Activated CD4-positive, alpha-beta memory T cell treated with anti-CD3 and anti-CD28 coated beads for 36 hours (primary cell): ENCODE data around the gene COL6A3. TPM values are rescaled to one million over a fixed set of nuclear protein-coding genes. Genes with fewer than 3 reads are reported as not detected.

Source experiments
- CTCF ChIA-PET: fragments of 350-600 bp; sonication (Branson Sonifier 250); formaldehyde crosslinking; loops from one replicate; lab custom pipeline; 2021; ENCODE audit warnings: antibody characterized with exemption, inconsistent platforms; lab: Charles Lee
- POLR2A ChIA-PET: fragments of 350-600 bp; sonication (Branson Sonifier 250); formaldehyde crosslinking; loops from one replicate; lab custom pipeline; 2021; ENCODE audit warnings: antibody characterized with exemption; lab: Charles Lee
- DNase-seq: peaks from one replicate; pipeline ENCODE4 v3.0.0-alpha.2; 2020
- H3K27ac Mint-ChIP-seq: one replicate; pipeline ENCODE4 v1.8.0; 2021; ENCODE audit warnings: mixed read lengths
- H3K27me3 Mint-ChIP-seq: one replicate; pipeline ENCODE4 v1.8.0; 2021; ENCODE audit warnings: mixed read lengths
- H3K36me3 Mint-ChIP-seq: one replicate; pipeline ENCODE4 v1.8.0; 2021; ENCODE audit warnings: mixed read lengths
- H3K4me1 Mint-ChIP-seq: one replicate; pipeline ENCODE4 v1.8.0; 2021; ENCODE audit warnings: low read depth, mixed read lengths
- H3K4me3 Mint-ChIP-seq: one replicate; pipeline ENCODE4 v1.8.0; 2021; ENCODE audit warnings: mild to moderate bottlenecking, mixed read lengths
- H3K9me3 Mint-ChIP-seq: one replicate; pipeline ENCODE4 v1.8.0; 2021; ENCODE audit warnings: mixed read lengths
- intact Hi-C: fragments of 100-400 bp; cut with micrococcal nuclease; formaldehyde crosslinking; loops from one replicate; pipeline ENCODE4 v1.15.1; 2023
- total RNA-seq, 2 experiments: library from RNA; stranded (reverse); gene quantifications; one replicate each; pipeline ENCODE4 v1.2.3, GENCODE V29; 2021

COL6A3 gene
- total RNA-seq, 2 experiments from 2014 or later, result 27.7 to 29.7 TPM

GRCh38 chr2:237429753-237430152, 15.8 kb upstream of the COL6A3 start:
- peak overlapping the region; percentile 22 for H3K4me3 Mint-ChIP-seq
- H3K36me3 Mint-ChIP-seq, result peaks cover 21% of the 10 kb centered on the region
- ChIA-PET CTCF (interaction anchor here (1.2 to 7.2 kb wide), 5 partner anchors 8 to 142 kb away, joined by 3 to 64 read pairs (median 38); no protein-coding TSS in a partner anchor), POLR2A (interaction anchor here (8.0 kb wide), 1 partner anchor 12 kb away, joined by 90 read pairs; no protein-coding TSS in a partner anchor)
- peaks cover 1% of the 10 kb centered on the region for H3K27me3 Mint-ChIP-seq
- peaks cover 87% of the 10 kb centered on the region for H3K4me1 Mint-ChIP-seq
- peak overlapping the region; percentile 79 for H3K27ac Mint-ChIP-seq
- peak; percentile 61 for DNase-seq
- H3K9me3 Mint-ChIP-seq, result peaks cover 4% of the 10 kb centered on the region
- intact Hi-C loops, result loop anchor here (2.0 to 10.0 kb wide), 7 partner anchors 45 to 877 kb away; no protein-coding TSS in a partner anchor

DNA sequence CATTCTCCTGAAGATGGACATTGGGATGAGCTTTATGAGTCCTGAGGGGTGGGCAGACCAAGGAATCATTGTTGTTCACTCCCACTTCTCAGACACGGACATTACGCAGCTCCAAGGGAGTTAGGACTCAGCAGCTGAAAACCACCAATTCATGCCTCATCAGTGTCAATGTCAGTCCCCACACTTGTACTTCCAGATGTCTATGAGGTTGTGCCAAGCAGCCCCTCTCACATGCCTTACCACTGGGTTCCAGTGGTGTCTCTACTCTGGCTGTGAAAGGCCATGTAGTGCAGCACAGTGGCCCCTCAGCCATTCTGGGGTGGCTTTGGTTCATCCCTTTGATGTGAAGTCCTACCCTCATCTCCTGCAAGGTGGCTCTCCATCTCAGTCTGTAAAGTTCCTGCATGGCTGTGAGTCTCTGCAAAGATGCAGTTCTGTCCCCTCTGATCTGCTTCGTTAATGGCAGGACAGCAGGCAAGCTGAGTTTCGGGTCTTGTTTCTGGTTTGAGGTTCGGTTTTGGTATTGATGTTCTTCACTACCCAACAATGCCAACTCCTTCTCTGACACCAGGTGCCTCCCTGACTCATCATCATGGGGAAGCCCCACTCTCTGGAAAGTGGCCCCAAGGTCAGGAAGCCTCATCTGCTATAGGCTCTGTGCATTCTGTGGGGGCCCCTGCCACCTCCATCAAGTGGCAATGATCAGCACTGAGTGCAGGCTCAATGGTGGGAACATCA, 14.0 kb upstream of the COL6A3 start:
- intact Hi-C loops, result loop anchor here (1.0 to 5.0 kb wide), 6 partner anchors 13 to 569 kb away; no protein-coding TSS in a partner anchor
- peaks cover 4% of the 10 kb centered on the region for H3K9me3 Mint-ChIP-seq
- peaks cover 72% of the 10 kb centered on the region for H3K4me1 Mint-ChIP-seq
- H3K4me3 Mint-ChIP-seq, result peak overlapping the region; percentile 55
- peaks cover 1% of the 10 kb centered on the region for H3K27me3 Mint-ChIP-seq
- ChIA-PET CTCF (interaction anchor here (1.1 to 7.2 kb wide), 9 partner anchors 9 to 306 kb away, joined by 3 to 58 read pairs (median 6); no protein-coding TSS in a partner anchor), POLR2A (interaction anchor here (2.4 to 8.0 kb wide), 2 partner anchors 14 to 47 kb away, joined by 7 to 90 read pairs; no protein-coding TSS in a partner anchor)
- peak; percentile 92 for DNase-seq
- peaks cover 25% of the 10 kb centered on the region for H3K36me3 Mint-ChIP-seq
- H3K27ac Mint-ChIP-seq, result peak overlapping the region; percentile 91

DNA sequence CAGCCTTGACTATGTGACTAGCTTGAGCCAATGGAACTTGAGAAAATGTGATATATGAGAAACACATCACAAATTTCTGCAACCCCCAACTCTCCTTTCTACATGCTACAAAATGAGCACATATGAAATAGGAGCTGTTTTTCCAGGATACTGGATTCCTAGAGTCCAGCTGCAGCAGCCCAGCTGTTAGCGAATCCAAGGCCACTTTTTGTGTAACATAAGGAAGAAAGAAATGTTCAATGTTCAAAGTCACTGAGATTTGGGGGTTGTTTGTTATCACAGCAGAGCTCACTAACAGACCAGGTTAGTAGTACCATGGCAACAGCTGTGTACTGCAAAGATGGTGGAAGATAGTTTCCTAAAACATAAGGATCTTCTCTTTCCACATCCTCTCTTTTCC, 12.6 kb upstream of the COL6A3 start:
- Mint-ChIP-seq H3K4me1 (peaks cover 66% of the 10 kb centered on the region), H3K27ac (no peak overlapping the region), H3K9me3 (peaks cover 4% of the 10 kb centered on the region), H3K36me3 (peaks cover 27% of the 10 kb centered on the region), H3K27me3 (peaks cover 1% of the 10 kb centered on the region), H3K4me3 (no peak overlapping the region)
- intact Hi-C loops, result loop anchor here (5.0 kb wide), 2 partner anchors 156 to 571 kb away; no protein-coding TSS in a partner anchor
- ChIA-PET CTCF (interaction anchor here (0.6 to 5.3 kb wide), 9 partner anchors 11 to 304 kb away, joined by 3 to 38 read pairs (median 4); no protein-coding TSS in a partner anchor), POLR2A (interaction anchor here (8.0 kb wide), 1 partner anchor 15 kb away, joined by 90 read pairs; no protein-coding TSS in a partner anchor)
- DNase-seq, result no peak

DNA sequence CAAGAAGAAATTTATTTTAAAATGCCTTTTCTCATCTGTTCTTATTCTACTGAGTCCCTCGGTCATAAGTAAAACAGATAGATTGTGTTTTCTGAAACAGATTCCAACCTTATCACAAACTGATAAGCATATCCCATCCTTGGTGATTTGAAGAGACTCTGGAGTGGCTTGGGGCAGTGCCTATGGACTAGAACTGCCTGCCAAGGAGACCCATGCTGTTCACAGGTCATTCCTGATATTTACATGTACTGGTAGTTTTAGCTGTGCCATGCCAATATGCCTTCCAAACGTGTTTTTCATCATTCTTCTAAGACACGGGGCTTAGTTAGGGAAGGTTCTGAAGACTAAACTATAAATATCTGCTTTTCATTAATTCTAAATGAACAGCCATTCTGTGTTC, 11.4 kb upstream of the COL6A3 start:
- CTCF ChIA-PET, result interaction anchor here (5.3 kb wide), 1 partner anchor 50 kb away, joined by 38 read pairs; no protein-coding TSS in a partner anchor
- Mint-ChIP-seq H3K36me3 (peaks cover 26% of the 10 kb centered on the region), H3K9me3 (no peaks in the 10 kb centered on the region), H3K27ac (no peak overlapping the region), H3K4me3 (no peak overlapping the region), H3K4me1 (peaks cover 56% of the 10 kb centered on the region), H3K27me3 (peaks cover 1% of the 10 kb centered on the region)
- intact Hi-C loops, result loop anchor here (5.0 kb wide), 2 partner anchors 157 to 572 kb away; no protein-coding TSS in a partner anchor
- POLR2A ChIA-PET, result no interaction called here
- DNase-seq, result no peak

DNA sequence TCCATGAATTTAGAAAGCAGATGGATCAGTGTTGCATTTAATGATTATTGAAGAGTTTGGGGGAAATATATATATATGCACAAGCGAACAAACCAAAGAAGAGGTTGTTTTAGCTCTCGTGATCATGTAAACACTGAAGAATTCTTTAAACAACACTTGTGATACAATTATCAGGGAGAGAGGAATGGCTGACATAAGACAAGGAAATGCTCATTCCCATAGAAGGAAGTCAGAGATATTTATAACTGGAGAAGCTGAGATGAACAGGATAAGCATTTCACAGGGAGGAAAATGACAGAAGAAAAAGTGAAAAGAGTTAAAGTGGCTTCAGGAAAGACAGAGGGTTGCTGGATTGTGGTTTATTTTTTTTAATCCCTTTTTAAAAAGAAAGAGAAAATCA, 10.6 kb upstream of the COL6A3 start:
- Mint-ChIP-seq H3K27me3 (peaks cover 1% of the 10 kb centered on the region), H3K4me3 (no peak overlapping the region), H3K27ac (no peak overlapping the region), H3K9me3 (no peaks in the 10 kb centered on the region), H3K4me1 (peaks cover 49% of the 10 kb centered on the region), H3K36me3 (peaks cover 32% of the 10 kb centered on the region)
- DNase-seq, result no peak
- POLR2A ChIA-PET, result no interaction called here
- intact Hi-C loops, result no loop called here
- CTCF ChIA-PET, result interaction anchor here (7.8 kb wide), 1 partner anchor 50 kb away, joined by 208 read pairs; no protein-coding TSS in a partner anchor

DNA sequence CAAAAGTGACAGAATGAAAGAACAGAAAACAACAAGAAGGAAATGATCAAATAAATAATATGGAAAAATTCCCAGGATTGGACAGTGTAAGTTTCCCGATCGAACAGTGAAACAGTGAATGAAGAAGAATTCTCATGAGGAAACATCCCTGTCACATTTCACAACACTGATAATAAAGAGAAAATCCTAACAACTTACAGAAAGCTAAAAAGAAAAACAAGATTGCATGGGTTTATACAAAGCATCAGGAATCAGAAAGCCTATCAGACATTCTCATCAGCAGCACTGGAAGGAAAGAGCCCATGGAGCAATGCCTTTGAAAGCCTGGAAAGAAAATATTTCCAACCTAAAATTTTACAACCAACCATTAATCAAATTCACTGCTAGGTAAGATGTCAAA, 9.9 kb upstream of the COL6A3 start:
- H3K27me3 Mint-ChIP-seq, result peaks cover 1% of the 10 kb centered on the region
- no peaks in the 10 kb centered on the region for H3K9me3 Mint-ChIP-seq
- H3K4me3 Mint-ChIP-seq, result no peak overlapping the region
- POLR2A ChIA-PET, result no interaction called here
- peaks cover 32% of the 10 kb centered on the region for H3K36me3 Mint-ChIP-seq
- intact Hi-C loops, result no loop called here
- no peak for DNase-seq
- CTCF ChIA-PET, result interaction anchor here (7.8 kb wide), 1 partner anchor 51 kb away, joined by 208 read pairs; no protein-coding TSS in a partner anchor
- H3K27ac Mint-ChIP-seq, result no peak overlapping the region
- peaks cover 42% of the 10 kb centered on the region for H3K4me1 Mint-ChIP-seq

- no peak for DNase-seq
- CTCF ChIA-PET, result interaction anchor here (0.7 to 7.8 kb wide), 30 partner anchors 9 to 301 kb away, joined by 3 to 208 read pairs (median 8); no protein-coding TSS in a partner anchor
- Mint-ChIP-seq H3K4me1 (peaks cover 26% of the 10 kb centered on the region), H3K27me3 (peaks cover 1% of the 10 kb centered on the region), H3K27ac (no peak overlapping the region), H3K36me3 (peaks cover 27% of the 10 kb centered on the region), H3K9me3 (no peaks in the 10 kb centered on the region), H3K4me3 (no peak overlapping the region)
- intact Hi-C loops, result no loop called here
- POLR2A ChIA-PET, result interaction anchor here (0.8 to 1.9 kb wide), 7 partner anchors 11 to 274 kb away, joined by 3 to 11 read pairs (median 7); no protein-coding TSS in a partner anchor
Observed at GRCh38 chr2:237422309-237422708, 8.3 kb upstream of the COL6A3 start.

DNA sequence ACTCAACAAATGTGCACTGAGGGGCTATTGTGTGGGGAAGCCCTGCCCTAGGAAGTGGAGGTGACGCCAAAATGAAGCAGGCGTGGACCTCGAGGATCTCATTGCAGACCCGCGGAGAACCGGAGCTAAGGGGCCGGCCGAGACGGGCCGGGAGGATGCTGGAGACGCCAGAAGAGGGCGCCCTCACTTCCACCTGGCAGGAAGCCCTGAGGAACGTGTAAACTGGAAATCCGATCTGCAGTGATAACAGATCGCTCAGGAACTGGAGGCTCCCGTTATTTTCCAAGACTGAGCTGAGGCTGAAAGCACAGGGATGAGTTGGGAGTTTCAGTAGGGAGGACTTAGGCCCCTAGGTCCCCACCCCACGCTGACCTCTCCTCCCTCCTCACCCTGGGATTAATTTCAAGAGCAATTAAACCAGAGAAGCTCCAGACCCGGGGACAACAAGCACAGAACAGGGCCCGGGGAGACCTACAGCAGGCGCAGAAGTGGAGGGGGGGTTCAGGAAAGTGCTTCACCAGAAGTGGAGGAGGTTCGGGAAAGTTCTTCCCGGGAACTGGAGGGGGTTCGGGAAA, 7.7 kb upstream of the COL6A3 start:
- H3K4me3 Mint-ChIP-seq, result peak overlapping the region; percentile 38
- CTCF ChIA-PET, result interaction anchor here (0.7 to 7.8 kb wide), 41 partner anchors 9 to 336 kb away, joined by 3 to 208 read pairs (median 6); partner anchors contain the start of gene COPS8
- no peaks in the 10 kb centered on the region for H3K9me3 Mint-ChIP-seq
- H3K27ac Mint-ChIP-seq, result peak overlapping the region; percentile 50
- H3K4me1 Mint-ChIP-seq, result peaks cover 20% of the 10 kb centered on the region
- POLR2A ChIA-PET, result interaction anchor here (0.8 to 1.9 kb wide), 7 partner anchors 11 to 273 kb away, joined by 3 to 11 read pairs (median 7); no protein-coding TSS in a partner anchor
- H3K36me3 Mint-ChIP-seq, result peaks cover 25% of the 10 kb centered on the region
- no peaks in the 10 kb centered on the region for H3K27me3 Mint-ChIP-seq
- peak; percentile 86 for DNase-seq
- intact Hi-C loops, result loop anchor here (1.0 to 2.0 kb wide), 2 partner anchors 19 to 54 kb away; no protein-coding TSS in a partner anchor

DNA sequence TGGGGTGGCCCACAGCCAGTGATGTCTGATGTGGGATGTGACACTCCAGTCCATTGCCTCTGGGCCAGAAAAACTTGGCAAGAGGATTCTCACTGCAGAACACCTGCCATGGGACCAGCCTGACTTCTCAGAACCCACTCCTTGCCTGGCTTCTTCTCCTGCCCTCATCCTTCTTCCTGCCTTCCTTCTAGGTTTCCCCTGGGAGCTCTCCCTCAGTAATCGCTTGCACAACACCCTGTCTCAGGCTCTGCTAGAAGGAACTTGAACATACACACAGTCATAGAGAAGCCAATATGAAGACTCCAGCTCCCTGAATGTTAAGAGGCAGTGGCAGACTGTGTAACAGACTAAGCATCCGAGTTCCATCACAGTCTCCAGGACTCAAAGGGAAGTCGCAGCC, 4.3 kb upstream of the COL6A3 start:
- intact Hi-C loops, result no loop called here
- H3K27me3 Mint-ChIP-seq, result no peaks in the 10 kb centered on the region
- DNase-seq, result no peak
- POLR2A ChIA-PET, result no interaction called here
- peaks cover 11% of the 10 kb centered on the region for H3K4me1 Mint-ChIP-seq
- no peaks in the 10 kb centered on the region for H3K9me3 Mint-ChIP-seq
- H3K4me3 Mint-ChIP-seq, result no peak overlapping the region
- H3K27ac Mint-ChIP-seq, result no peak overlapping the region
- peaks cover 21% of the 10 kb centered on the region for H3K36me3 Mint-ChIP-seq
- CTCF ChIA-PET, result interaction anchor here (0.9 to 7.8 kb wide), 4 partner anchors 19 to 59 kb away, joined by 3 to 208 read pairs (median 42); no protein-coding TSS in a partner anchor

DNA sequence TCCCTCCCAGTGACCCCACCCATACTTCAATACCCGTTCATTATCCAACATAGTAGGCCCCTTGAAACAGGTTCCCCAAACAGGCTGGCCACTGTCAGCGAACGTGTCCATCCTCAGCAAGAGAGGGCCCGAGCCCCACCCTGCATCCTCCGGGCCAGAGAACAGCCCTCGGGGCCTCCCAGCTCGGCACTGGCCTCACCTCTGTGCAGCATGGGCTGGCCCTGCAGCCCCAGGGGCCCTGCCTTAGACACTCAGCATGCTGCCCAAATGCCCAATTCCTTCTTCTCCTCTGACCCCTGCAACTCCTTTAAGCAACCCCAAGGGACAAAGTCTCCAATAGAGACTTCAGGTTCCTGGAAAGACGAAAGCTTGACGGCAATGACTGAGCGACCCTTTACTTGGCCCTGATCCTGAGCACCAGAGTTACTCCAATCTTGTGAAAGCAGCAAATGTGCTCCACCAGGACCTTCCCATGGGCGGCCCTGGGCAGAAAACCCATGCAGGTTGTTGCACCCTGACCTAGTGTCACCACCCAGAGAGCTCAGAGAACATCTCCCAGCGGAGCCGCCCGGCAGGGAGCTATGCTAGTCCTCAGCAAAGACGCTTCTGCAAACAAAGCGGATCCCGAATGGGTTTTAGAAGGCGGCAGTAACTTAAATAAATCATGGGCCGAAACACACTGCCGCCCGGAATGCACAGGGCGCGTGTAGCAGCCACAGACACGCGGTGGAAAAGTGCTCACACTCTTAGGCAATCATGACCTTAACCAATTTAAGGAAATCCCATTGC, 782 bp downstream of the COL6A3 start:
- intact Hi-C loops, result no loop called here
- Mint-ChIP-seq H3K36me3 (peaks cover 4% of the 10 kb centered on the region), H3K27ac (no peak overlapping the region), H3K27me3 (no peaks in the 10 kb centered on the region), H3K9me3 (no peaks in the 10 kb centered on the region), H3K4me1 (no peaks in the 10 kb centered on the region), H3K4me3 (no peak overlapping the region)
- DNase-seq, result no peak
- ChIA-PET POLR2A (no interaction called here), CTCF (interaction anchor here (1.0 to 1.8 kb wide), 4 partner anchors 8 to 100 kb away, joined by 3 to 11 read pairs (median 4); no protein-coding TSS in a partner anchor)

GRCh38 chr2:237412646-237412987, 1.3 kb downstream of the COL6A3 start:
- CTCF ChIA-PET, result interaction anchor here (1.0 to 1.8 kb wide), 4 partner anchors 9 to 100 kb away, joined by 3 to 11 read pairs (median 4); no protein-coding TSS in a partner anchor
- POLR2A ChIA-PET, result no interaction called here
- H3K4me1 Mint-ChIP-seq, result no peaks in the 10 kb centered on the region
- H3K36me3 Mint-ChIP-seq, result peaks cover 4% of the 10 kb centered on the region
- H3K27me3 Mint-ChIP-seq, result no peaks in the 10 kb centered on the region
- no peak for DNase-seq
- no peak overlapping the region for H3K27ac Mint-ChIP-seq
- intact Hi-C loops, result no loop called here
- no peaks in the 10 kb centered on the region for H3K9me3 Mint-ChIP-seq
- no peak overlapping the region for H3K4me3 Mint-ChIP-seq
